HCT116 (cell line): Measurements from ENCODE around the gene CD9. TPM values are rescaled to one million over a fixed set of nuclear protein-coding genes. Genes with fewer than 3 reads are reported as not detected.

Source experiments
- ATAC-seq: fragments of 200-7000 bp; cut with Tn5 transposase; 2 replicates; pipeline ENCODE4 v1.9.1; 2020; ENCODE audit warnings: mild to moderate bottlenecking, moderate library complexity
- BruUV-seq: library from RNA; stranded (reverse); fragments of 400-500 nt; replicated peaks from 2 replicates; lab custom pipeline; 2021; lab: Mats Ljungman, UMichigan
- CTCF ChIA-PET: fragments of 300-600 bp; sonication (Branson Sonifier 250); formaldehyde crosslinking; loops from one replicate; lab custom pipeline; 2021; ENCODE audit warnings: antibody characterized with exemption; lab: Charles Lee
- POLR2A ChIA-PET: fragments of 300-600, 350-600 bp; sonication (Branson Sonifier 250); formaldehyde crosslinking; loops from one replicate; lab custom pipeline; 2021; ENCODE audit warnings: antibody characterized with exemption; lab: Charles Lee
- RAD21 ChIA-PET, 2 experiments: fragments of 300-600 bp; sonication (Branson Sonifier 250); formaldehyde crosslinking; loops; one replicate each; lab custom pipeline; 2023; ENCODE audit warnings: low total read pairs in 2 of 2; ENCODE audit not compliant: uncharacterized antibody in 2 of 2, unreplicated experiment in 2 of 2, low non-redundant PET in 1 of 2; lab: Charles Lee
- DNase-seq: peaks from one replicate; pipeline ENCODE4 v3.0.0-alpha.2; 2010; ENCODE audit warnings: low read depth, low spot score
- H2AFZ ChIP-seq: fragments of 200-600 bp; shearing (Covaris generic), sonication (generic); 2 replicates; pipeline ENCODE4 v1.6.1; 2017; ENCODE audit warnings: low read depth, mixed run types, mixed read lengths, antibody characterized with exemption, low read length; ENCODE audit not compliant: poor library complexity, severe bottlenecking
- H3K27ac ChIP-seq: 2 replicates; pipeline ENCODE4 v1.5.1; 2012; ENCODE audit warnings: low read depth, low read length
- H3K27me3 ChIP-seq: fragments of 200-600 bp; sonication (generic); 2 replicates; pipeline ENCODE4 v1.6.1; 2016; ENCODE audit warnings: mixed run types, low read length, mixed read lengths; ENCODE audit not compliant: insufficient read depth
- H3K36me3 ChIP-seq, 2 experiments: fragments of 200-500 bp in 1 of 2; fragments of 200-600 bp in 1 of 2; sonication (Bioruptor generic) in 1 of 2; sonication (generic) in 1 of 2; 2 replicates each; pipeline versions ENCODE4 v1.5.1 to v1.6.1; 2014 to 2016; ENCODE audit warnings: low read length in 2 of 2, inconsistent platforms in 1 of 2, mixed read lengths in 1 of 2, mixed run types in 1 of 2; ENCODE audit not compliant: insufficient read depth in 2 of 2, control insufficient read depth in 1 of 2
- H3K4me1 ChIP-seq, 2 experiments: fragments of 200-600 bp in 1 of 2; sonication (generic) in 1 of 2; 2 replicates each; pipeline versions ENCODE4 v1.5.1 to v1.6.1; 2012 to 2017; ENCODE audit warnings: low read length in 2 of 2, inconsistent platforms in 1 of 2, mild to moderate bottlenecking in 1 of 2, mixed read lengths in 1 of 2, mixed run types in 1 of 2, moderate library complexity in 1 of 2; ENCODE audit not compliant: insufficient read depth in 2 of 2, control insufficient read depth in 1 of 2
- H3K4me2 ChIP-seq: fragments of 200-600 bp; sonication (generic); 2 replicates; pipeline ENCODE4 v1.6.1; 2017; ENCODE audit warnings: mixed run types, low read length, mixed read lengths
- H3K4me3 ChIP-seq, 2 experiments: fragments of 200-600 bp in 1 of 2; sonication (generic) in 1 of 2; replicated peaks in 1 of 2; 2 replicates each; pipeline ENCODE4 v1.5.1; 2011 to 2016; ENCODE audit warnings: low read length in 2 of 2, control low read depth in 1 of 2, low read depth in 1 of 2, mild to moderate bottlenecking in 1 of 2, mixed read lengths in 1 of 2, mixed run types in 1 of 2
- H3K79me2 ChIP-seq: fragments of 200-600 bp; sonication (generic); 2 replicates; pipeline ENCODE4 v1.6.1; 2017; ENCODE audit warnings: mild to moderate bottlenecking, mixed run types, low read length, moderate library complexity, mixed read lengths; ENCODE audit not compliant: insufficient read depth
- H3K9ac ChIP-seq: fragments of 200-600 bp; sonication (generic); 2 replicates; pipeline ENCODE4 v1.6.1; 2016; ENCODE audit warnings: low read length, mixed read lengths
- H3K9me2 ChIP-seq: fragments of 200-600 bp; sonication (generic), shearing (Covaris generic); 2 replicates; pipeline ENCODE4 v1.6.1; 2017; ENCODE audit warnings: mixed run types, mild to moderate bottlenecking, moderate library complexity; ENCODE audit not compliant: insufficient read depth
- H3K9me3 ChIP-seq, 2 experiments: fragments of 200-500 bp in 1 of 2; fragments of 200-600 bp in 1 of 2; sonication (Bioruptor generic) in 1 of 2; sonication (generic) in 1 of 2; 2 replicates each; pipeline ENCODE4 v1.6.1; 2014 to 2017; ENCODE audit warnings: low read length in 2 of 2, mixed read lengths in 2 of 2, inconsistent platforms in 1 of 2, low read depth in 1 of 2, mild to moderate bottlenecking in 1 of 2, mixed run types in 1 of 2, moderate library complexity in 1 of 2; ENCODE audit not compliant: control insufficient read depth in 1 of 2, insufficient read depth in 1 of 2
- H4K20me1 ChIP-seq: fragments of 200-600 bp; sonication (generic), shearing (Covaris generic); 2 replicates; pipeline ENCODE4 v1.6.1; 2017; ENCODE audit warnings: mixed run types, mild to moderate bottlenecking, moderate library complexity; ENCODE audit not compliant: insufficient read depth
- CBX3 ChIP-seq: IDR thresholded peaks from 2 replicates; pipeline ENCODE4 v1.6.1; 2012; ENCODE audit warnings: low read depth
- CEBPB ChIP-seq: IDR thresholded peaks from 2 replicates; pipeline ENCODE4 v1.6.1; 2012; ENCODE audit warnings: low read depth
- EGR1 ChIP-seq: IDR thresholded peaks from 2 replicates; pipeline ENCODE4 v1.6.1; 2012; ENCODE audit warnings: low read depth
- ELF1 ChIP-seq: IDR thresholded peaks from 2 replicates; pipeline ENCODE4 v1.6.1; 2012; ENCODE audit warnings: low read depth, borderline replicate concordance
- EZH2 ChIP-seq: fragments of 200-600 bp; sonication (generic); IDR thresholded peaks from 2 replicates; pipeline ENCODE4 v1.6.1; 2017; ENCODE audit warnings: antibody characterized with exemption, mixed run types
- JUND ChIP-seq: IDR thresholded peaks from 2 replicates; pipeline ENCODE4 v1.6.1; 2012
- MAX ChIP-seq: IDR thresholded peaks from 2 replicates; pipeline ENCODE4 v1.6.1; 2012
- POLR2A ChIP-seq: IDR thresholded peaks from 2 replicates; pipeline ENCODE4 v1.7.0; 2011; ENCODE audit warnings: borderline replicate concordance; ENCODE audit not compliant: insufficient read depth, insufficient read length; ENCODE audit errors: extremely low read depth
- POLR2AphosphoS5 ChIP-seq: IDR thresholded peaks from 2 replicates; pipeline ENCODE4 v1.6.1; 2011; ENCODE audit warnings: mild to moderate bottlenecking, low read depth, low read length, moderate library complexity
- RAD21 ChIP-seq: IDR thresholded peaks from 2 replicates; pipeline ENCODE4 v1.6.1; 2012; ENCODE audit warnings: low read depth, mild to moderate bottlenecking
- REST ChIP-seq: IDR thresholded peaks from 2 replicates; pipeline ENCODE4 v1.6.1; 2012; ENCODE audit warnings: low read depth
- SIN3A ChIP-seq: IDR thresholded peaks from 2 replicates; pipeline ENCODE4 v1.6.1; 2012; ENCODE audit warnings: low read depth
- SP1 ChIP-seq: IDR thresholded peaks from 2 replicates; pipeline ENCODE4 v1.6.1; 2012; ENCODE audit warnings: low read depth
- SRF ChIP-seq: IDR thresholded peaks from 2 replicates; pipeline ENCODE4 v1.6.1; 2012; ENCODE audit warnings: low read depth
- TCF7L2 ChIP-seq: IDR thresholded peaks from 2 replicates; pipeline ENCODE4 v1.7.0; 2011; ENCODE audit warnings: borderline replicate concordance, inconsistent platforms; ENCODE audit not compliant: insufficient read depth, insufficient read length; ENCODE audit errors: extremely low read depth
- ZFX ChIP-seq: fragments of 450-650 bp; IDR thresholded peaks from 2 replicates; pipeline ENCODE4 v1.6.1; 2017
- ZNF274 ChIP-seq: fragments of 200-500 bp; sonication (Bioruptor generic); IDR thresholded peaks from 2 replicates; pipeline ENCODE4 v1.6.1; 2014; ENCODE audit warnings: mild to moderate bottlenecking, low read depth, low read length, inconsistent platforms
- intact Hi-C: fragments of 100-400 bp; cut with micrococcal nuclease; formaldehyde crosslinking; loops from 2 replicates; pipeline ENCODE4 v1.10.0; 2022
- total RNA-seq: library from RNA; stranded (reverse); gene quantifications from one replicate; pipeline ENCODE4 v1.2.1, GENCODE V29; 2021; ENCODE audit not compliant: unreplicated experiment

CD9 gene
- total RNA-seq, 1 experiment from 2014 or later, result 182 TPM

GRCh38 chr12:6212086-6212485 is 11.9 kb downstream of the CD9 start:
- ChIA-PET RAD21 (no interaction called here), CTCF (interaction anchor here (1.5 kb wide), 1 partner anchor 145 kb away, joined by 3 read pairs; no protein-coding TSS in a partner anchor), POLR2A (no interaction called here)
- TF ChIP-seq JUND (no peak), MAX (no peak), ELF1 (no peak), EGR1 (no peak), ZNF274 (no peak), RAD21 (no peak), TCF7L2 (no peak), CEBPB (no peak), SP1 (no peak), SIN3A (no peak), SRF (no peak), REST (no peak), CBX3 (no peak), POLR2AphosphoS5 (no peak), ZFX (no peak), EZH2 (no peak), POLR2A (no peak)
- no peaks in the 10 kb centered on the region for H4K20me1 ChIP-seq
- no peak overlapping the region for H3K4me2 ChIP-seq
- peaks cover 93% of the 10 kb centered on the region for H3K79me2 ChIP-seq
- no peaks in the 10 kb centered on the region for H3K9me3 ChIP-seq
- H3K9me2 ChIP-seq, result no peaks in the 10 kb centered on the region
- H3K27ac ChIP-seq, result no peak overlapping the region
- no peak overlapping the region for H2AFZ ChIP-seq
- no peak overlapping the region for H3K9ac ChIP-seq
- no peaks in the 10 kb centered on the region for H3K27me3 ChIP-seq
- BruUV-seq, result no TSS peak
- intact Hi-C loops, result no loop called here
- DNase-seq (no peak), ATAC-seq (no peak)
- peaks cover 0 to 3% of the 10 kb centered on the region in 2 experiments; a peak in 1 of 4 replicates for H3K36me3 ChIP-seq
- H3K4me1 ChIP-seq, result peaks cover 49 to 74% of the 10 kb centered on the region in 2 experiments
- H3K4me3 ChIP-seq, result no peak overlapping the region
